ENCODE measurements around the gene C1QTNF1.

DNA sequence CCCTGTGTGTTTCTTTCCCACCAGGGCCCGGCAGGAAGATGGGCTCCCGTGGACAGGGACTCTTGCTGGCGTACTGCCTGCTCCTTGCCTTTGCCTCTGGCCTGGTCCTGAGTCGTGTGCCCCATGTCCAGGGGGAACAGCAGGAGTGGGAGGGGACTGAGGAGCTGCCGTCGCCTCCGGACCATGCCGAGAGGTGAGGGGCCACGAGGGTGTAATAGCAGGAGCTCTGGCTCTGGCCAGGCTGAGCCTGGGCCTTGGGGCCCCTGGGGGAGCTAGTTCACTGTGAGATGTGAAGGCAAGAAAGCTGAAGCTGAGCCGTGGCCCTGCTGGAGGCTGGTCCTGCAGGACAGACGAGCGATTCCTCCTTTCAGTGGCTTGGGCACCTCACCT is 20.0 kb downstream of the C1QTNF1 start:
- TF ChIP-seq EP300 (IDR thresholded peaks at IDR 0.05) (no peak), POLR2A (IDR thresholded peaks at IDR 0.05) (no peak)
- TF ChIP-seq, protein P1, sequence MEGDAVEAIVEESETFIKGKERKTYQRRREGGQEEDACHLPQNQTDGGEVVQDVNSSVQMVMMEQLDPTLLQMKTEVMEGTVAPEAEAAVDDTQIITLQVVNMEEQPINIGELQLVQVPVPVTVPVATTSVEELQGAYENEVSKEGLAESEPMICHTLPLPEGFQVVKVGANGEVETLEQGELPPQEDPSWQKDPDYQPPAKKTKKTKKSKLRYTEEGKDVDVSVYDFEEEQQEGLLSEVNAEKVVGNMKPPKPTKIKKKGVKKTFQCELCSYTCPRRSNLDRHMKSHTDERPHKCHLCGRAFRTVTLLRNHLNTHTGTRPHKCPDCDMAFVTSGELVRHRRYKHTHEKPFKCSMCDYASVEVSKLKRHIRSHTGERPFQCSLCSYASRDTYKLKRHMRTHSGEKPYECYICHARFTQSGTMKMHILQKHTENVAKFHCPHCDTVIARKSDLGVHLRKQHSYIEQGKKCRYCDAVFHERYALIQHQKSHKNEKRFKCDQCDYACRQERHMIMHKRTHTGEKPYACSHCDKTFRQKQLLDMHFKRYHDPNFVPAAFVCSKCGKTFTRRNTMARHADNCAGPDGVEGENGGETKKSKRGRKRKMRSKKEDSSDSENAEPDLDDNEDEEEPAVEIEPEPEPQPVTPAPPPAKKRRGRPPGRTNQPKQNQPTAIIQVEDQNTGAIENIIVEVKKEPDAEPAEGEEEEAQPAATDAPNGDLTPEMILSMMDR (IDR thresholded peaks at IDR 0.05), result no peak
